Endothelial cell of umbilical vein (primary cell): ENCODE measurements around the gene TRAF3IP1. TPM values are rescaled to one million over a fixed set of nuclear protein-coding genes. Genes with fewer than 3 reads are reported as not detected.

ENCODE experiments used
- BruUV-seq: library from RNA; stranded (reverse); fragments of 400-500 nt; replicated peaks from 2 replicates; lab custom pipeline; 2021; lab: Mats Ljungman, UMichigan
- CTCF ChIA-PET: fragments of 300-600, 350-600 bp; sonication (Branson Sonifier 250); formaldehyde crosslinking; loops from one replicate; lab custom pipeline; 2021; ENCODE audit warnings: antibody characterized with exemption, inconsistent platforms; lab: Charles Lee
- POLR2A ChIA-PET: fragments of 300-600, 350-600 bp; sonication (Branson Sonifier 250); formaldehyde crosslinking; loops from one replicate; lab custom pipeline; 2021; ENCODE audit warnings: antibody characterized with exemption, inconsistent platforms; lab: Charles Lee
- DNase-seq: peaks from one replicate; pipeline ENCODE4 v3.0.0-alpha.2; 2011; ENCODE audit warnings: low read depth, low spot score
- FAIRE-seq: peaks from 2 replicates; lab custom pipeline; 2011; peaks lifted over from hg19 to GRCh38; lab: Jason Lieb, UNC
- H2AFZ ChIP-seq: 2 replicates; pipeline ENCODE4 v1.6.0; 2012; ENCODE audit warnings: low read depth, low read length, control low read depth, inconsistent platforms
- H3K27ac ChIP-seq: 2 replicates; pipeline ENCODE4 v1.5.1; 2011; ENCODE audit warnings: low read depth, mild to moderate bottlenecking, control low read depth, low read length, moderate library complexity; ENCODE audit not compliant: insufficient read depth
- H3K27me3 ChIP-seq, 2 experiments: 2 replicates each; pipeline versions ENCODE4 v1.6.0 to v1.6.1; 2011; ENCODE audit warnings: low read length in 2 of 2, mixed read lengths in 1 of 2; ENCODE audit not compliant: control insufficient read depth in 2 of 2, insufficient read depth in 2 of 2
- H3K36me3 ChIP-seq, 2 experiments: 2 replicates in 1 of 2; 3 replicates in 1 of 2; pipeline ENCODE4 v1.5.1; 2011; ENCODE audit warnings: low read length in 2 of 2, mild to moderate bottlenecking in 1 of 2, moderate library complexity in 1 of 2; ENCODE audit not compliant: control insufficient read depth in 2 of 2, insufficient read depth in 2 of 2; ENCODE audit errors: extremely low read depth in 1 of 2
- H3K4me1 ChIP-seq: 3 replicates; pipeline ENCODE4 v1.5.1; 2011; ENCODE audit warnings: mild to moderate bottlenecking, low read length; ENCODE audit not compliant: control insufficient read depth, insufficient read depth; ENCODE audit errors: extremely low read depth
- H3K4me2 ChIP-seq: 2 replicates; pipeline ENCODE4 v1.6.1; 2011; ENCODE audit warnings: low read length, control low read depth, mixed read lengths; ENCODE audit not compliant: insufficient read depth
- H3K4me3 ChIP-seq, 3 experiments: fragments of 200-600 bp in 1 of 3; sonication (generic), shearing (Covaris generic) in 1 of 3; replicated peaks in 1 of 3; 2 replicates each; pipeline ENCODE4 v1.5.1; 2011 to 2016; ENCODE audit warnings: control low read depth in 3 of 3, low read length in 3 of 3, mild to moderate bottlenecking in 2 of 3, inconsistent platforms in 1 of 3, low read depth in 1 of 3, moderate library complexity in 1 of 3; ENCODE audit not compliant: insufficient read depth in 1 of 3
- H3K79me2 ChIP-seq: 2 replicates; pipeline ENCODE4 v1.6.0; 2012; ENCODE audit warnings: low read length, inconsistent platforms; ENCODE audit not compliant: control insufficient read depth, insufficient read depth
- H3K9ac ChIP-seq: replicated peaks from 2 replicates; pipeline ENCODE3; 2011; ENCODE audit warnings: low read length, control low read depth; ENCODE audit not compliant: insufficient read depth; ENCODE audit errors: extremely low read depth
- H3K9me1 ChIP-seq: replicated peaks from 3 replicates; pipeline ENCODE4 v1.6.0; 2011; ENCODE audit warnings: mild to moderate bottlenecking, low read length; ENCODE audit not compliant: control insufficient read depth, insufficient read depth; ENCODE audit errors: extremely low read depth
- H3K9me3 ChIP-seq: replicated peaks from 2 replicates; pipeline ENCODE4 v1.5.1; 2012; ENCODE audit warnings: low read length, inconsistent platforms; ENCODE audit not compliant: control insufficient read depth, insufficient read depth
- H4K20me1 ChIP-seq: replicated peaks from 2 replicates; pipeline ENCODE3; 2011; ENCODE audit warnings: mild to moderate bottlenecking, low read length; ENCODE audit not compliant: control insufficient read depth, insufficient read depth; ENCODE audit errors: extremely low read depth
- CTCF ChIP-seq, 2 donors: IDR thresholded peaks; 1 replicate in 1 of 2; 2 replicates in 1 of 2; pipeline ENCODE4 v1.5.1; 2011; ENCODE audit warnings: low read length in 2 of 2, mild to moderate bottlenecking in 2 of 2, moderate library complexity in 2 of 2, control low read depth in 1 of 2, inconsistent platforms in 1 of 2, low read depth in 1 of 2; ENCODE audit not compliant: insufficient read depth in 1 of 2; ENCODE audit errors: extremely low read depth in 1 of 2
- EZH2 ChIP-seq: IDR thresholded peaks from 2 replicates; pipeline ENCODE4 v1.6.1; 2012; ENCODE audit warnings: borderline replicate concordance, low read depth, mild to moderate bottlenecking, moderate library complexity, low read length, inconsistent platforms; ENCODE audit not compliant: severe bottlenecking
- FOS ChIP-seq: IDR thresholded peaks from 2 replicates; pipeline ENCODE4 v1.6.1; 2011; ENCODE audit warnings: mild to moderate bottlenecking, low read length, moderate library complexity, borderline replicate concordance; ENCODE audit not compliant: insufficient read depth
- GATA2 ChIP-seq: IDR thresholded peaks from 2 replicates; pipeline ENCODE4 v1.7.0; 2011; ENCODE audit warnings: low read depth, mild to moderate bottlenecking, moderate library complexity, mixed read lengths, low read length; ENCODE audit not compliant: insufficient read length, insufficient read depth
- JUN ChIP-seq: IDR thresholded peaks from 2 replicates; pipeline ENCODE4 v1.6.1; 2011; ENCODE audit warnings: borderline replicate concordance, low read depth; ENCODE audit not compliant: insufficient read length, insufficient read depth
- MAX ChIP-seq: IDR thresholded peaks from 2 replicates; pipeline ENCODE4 v1.6.1; 2011; ENCODE audit not compliant: insufficient read depth, insufficient read length
- MYC ChIP-seq: IDR thresholded peaks from one replicate; pipeline ENCODE4 v1.6.1; 2011; ENCODE audit warnings: mild to moderate bottlenecking, low read depth, low read length
- POLR2A ChIP-seq: IDR thresholded peaks from 2 replicates; pipeline ENCODE4 v1.6.1; 2012; ENCODE audit warnings: low read depth, mild to moderate bottlenecking, control low read depth, low read length
- POLR2AphosphoS5 ChIP-seq: IDR thresholded peaks from 2 replicates; pipeline ENCODE4 v1.6.1; 2012; ENCODE audit warnings: low read depth, mild to moderate bottlenecking, control low read depth, low read length, moderate library complexity; ENCODE audit not compliant: insufficient read depth
- dilution Hi-C: fragments of 300-500 bp; cut with MboI; formaldehyde crosslinking; loops from one replicate; pipeline ENCODE4 v1.15.0; 2019; ENCODE audit warnings: low sequenced_read_pairs; ENCODE audit not compliant: extremely low pct_ligation_motif_present
- intact Hi-C: fragments of 100-400 bp; cut with micrococcal nuclease; formaldehyde crosslinking; loops from one replicate; pipeline ENCODE4 v1.10.0; 2022
- polyA plus RNA-seq, 4 experiments: library from polyadenylated mRNA; depleted of rRNA in 3 of 4; stranded (reverse) in 3 of 4; unstranded in 1 of 4; fragments of >200 nt; gene quantifications; 2 replicates each; pipeline versions ENCODE4 v1.2.1 to v1.2.3, GENCODE V29; 2011 to 2012; ENCODE audit warnings: missing spikeins in 1 of 4
- total RNA-seq: library from RNA; stranded (reverse); gene quantifications from 2 replicates; pipeline ENCODE4 v1.2.3, GENCODE V29; 2021

The TRAF3IP1 gene
- total and polyA plus RNA-seq, 2 donors (not counting 3 experiments of a cell fraction or from before 2014, with no cell fraction given): 3.4 to 15.9 TPM

- no peaks in the 10 kb centered on the region for H3K36me3 ChIP-seq
- no peak overlapping the region for H3K9ac ChIP-seq
- FAIRE-seq: no peak
- dilution Hi-C loops (no loop called here), intact Hi-C loops (no loop called here)
- DNase-seq: no peak
- no peak overlapping the region for H3K4me3 ChIP-seq
- H3K27ac ChIP-seq: no peak overlapping the region
- ChIA-PET CTCF (interaction anchor here (1.0 kb wide), 1 partner anchor 60 kb away, joined by 3 read pairs; no protein-coding TSS in a partner anchor), POLR2A (no interaction called here)
- H3K9me1 ChIP-seq: no peaks in the 10 kb centered on the region
- TF ChIP-seq POLR2A (no peak), GATA2 (no peak), POLR2AphosphoS5 (no peak), FOS (no peak), JUN (no peak), MYC (no peak), MAX (no peak), CTCF (IDR thresholded peaks at IDR 0.05; ENCODE audit: extremely low read depth in 1 of 2, insufficient read depth in 1 of 2, low read depth in 1 of 2, low read length in 2 of 2) (no peak), EZH2 (no peak)
- no peaks in the 10 kb centered on the region for H4K20me1 ChIP-seq
- no peaks in the 10 kb centered on the region for H3K27me3 ChIP-seq
- H3K4me2 ChIP-seq: no peak overlapping the region
- no peak overlapping the region for H2AFZ ChIP-seq
- H3K4me1 ChIP-seq: peaks cover 2% of the 10 kb centered on the region
- H3K9me3 ChIP-seq: no peaks in the 10 kb centered on the region
- H3K79me2 ChIP-seq: no peaks in the 10 kb centered on the region
- BruUV-seq: no TSS peak
Observed at GRCh38 chr2:238415893-238416292, 95.6 kb downstream of the TRAF3IP1 start.
